ENCODE data around the gene CTIF.

Gene CTIF

DNA sequence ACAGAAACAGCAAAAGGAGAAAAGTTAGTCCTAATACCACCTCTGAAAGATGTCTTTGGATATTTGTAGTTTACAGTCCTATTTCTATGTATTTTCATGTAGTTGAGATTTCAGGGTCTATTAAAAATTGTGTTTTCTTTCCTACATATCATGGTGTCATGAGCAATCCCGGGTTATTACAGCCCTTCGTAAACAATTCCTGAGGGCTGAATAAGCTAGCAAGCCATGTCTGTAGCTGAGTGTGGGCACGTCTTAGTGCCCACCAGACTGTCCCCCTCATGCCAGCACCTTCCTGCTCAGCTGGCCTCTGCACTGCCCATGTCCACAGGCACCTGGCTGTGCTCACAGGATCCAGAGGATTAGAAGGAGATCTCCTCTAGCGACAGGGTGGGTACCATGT is 60.6 kb downstream of the CTIF start:
- Mint-ChIP-seq H3K4me1 (peaks cover 58% of the 10 kb centered on the region), H3K27me3 (ENCODE audit: low read depth, poor library complexity) (peaks cover 3% of the 10 kb centered on the region), H3K27ac (no peak overlapping the region), H3K4me3 (no peak overlapping the region), H3K36me3 (ENCODE audit: low read depth) (peaks cover 14% of the 10 kb centered on the region), H3K9me3 (no peaks in the 10 kb centered on the region)
- no peak for TF ChIP-seq CTCF (IDR thresholded peaks at IDR 0.05)
- DNase-seq, result no peak

DNA sequence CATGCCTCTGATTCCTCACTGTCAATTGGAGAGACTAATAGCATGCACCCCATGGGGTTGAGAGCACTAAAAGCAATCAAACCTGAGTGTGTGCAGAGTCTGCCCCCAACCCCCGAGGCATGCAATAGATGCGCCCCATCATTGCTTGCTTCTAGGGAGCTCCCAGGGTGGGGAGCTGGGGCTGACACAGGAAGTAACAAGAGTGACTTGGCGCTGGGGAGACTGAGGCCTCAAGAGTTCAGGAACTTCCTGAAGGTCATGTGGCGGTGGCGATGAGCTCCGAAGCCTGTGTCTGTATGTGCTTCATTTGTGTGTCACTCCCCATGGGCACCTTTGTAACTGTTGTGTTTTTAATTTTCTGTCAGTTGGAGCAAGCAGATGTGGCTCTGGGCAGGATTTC is 61.2 kb downstream of the CTIF start:
- peaks cover 3% of the 10 kb centered on the region for H3K27me3 Mint-ChIP-seq (ENCODE audit: low read depth, poor library complexity)
- peaks cover 53% of the 10 kb centered on the region for H3K4me1 Mint-ChIP-seq
- H3K27ac Mint-ChIP-seq, result peak overlapping the region; percentile 92
- H3K9me3 Mint-ChIP-seq, result no peaks in the 10 kb centered on the region
- H3K36me3 Mint-ChIP-seq (ENCODE audit: low read depth), result peaks cover 14% of the 10 kb centered on the region
- DNase-seq, result no peak
- H3K4me3 Mint-ChIP-seq, result no peak overlapping the region
- no peak for TF ChIP-seq CTCF (IDR thresholded peaks at IDR 0.05)

- Mint-ChIP-seq H3K4me3 (peak overlapping the region; percentile 15), H3K36me3 (ENCODE audit: low read depth) (peaks cover 13% of the 10 kb centered on the region), H3K27ac (peak overlapping the region; percentile 92), H3K27me3 (ENCODE audit: low read depth, poor library complexity) (peaks cover 3% of the 10 kb centered on the region), H3K4me1 (peaks cover 58% of the 10 kb centered on the region), H3K9me3 (no peaks in the 10 kb centered on the region)
- TF ChIP-seq CTCF (IDR thresholded peaks at IDR 0.05), result no peak
- no peak for DNase-seq
These were observed 61.7 kb downstream of the CTIF start for GRCh38 chr18:48600456-48601090.

DNA sequence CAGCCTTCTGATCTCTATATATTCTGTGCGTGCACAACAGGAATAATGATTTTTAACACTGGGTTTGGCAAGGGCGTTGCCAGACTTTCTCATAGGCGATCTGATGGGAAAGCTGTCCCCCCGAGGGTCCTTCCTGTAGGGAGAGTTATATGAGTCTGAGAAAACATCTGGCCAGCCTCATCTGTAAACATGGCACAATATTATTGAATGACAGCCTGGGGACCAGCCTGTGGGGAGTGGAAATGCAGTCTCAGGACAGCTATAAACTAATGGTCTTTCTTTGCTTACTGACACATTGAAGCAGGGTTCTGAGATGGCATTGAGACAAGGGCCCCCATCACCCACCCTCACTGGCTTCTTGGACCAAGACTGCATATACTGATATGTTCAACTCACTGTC is 62.5 kb downstream of the CTIF start:
- Mint-ChIP-seq H3K27ac (peak overlapping the region; percentile 92), H3K9me3 (no peaks in the 10 kb centered on the region), H3K4me1 (peaks cover 62% of the 10 kb centered on the region), H3K4me3 (peak overlapping the region; percentile 5), H3K36me3 (ENCODE audit: low read depth) (peaks cover 5% of the 10 kb centered on the region), H3K27me3 (ENCODE audit: low read depth, poor library complexity) (peaks cover 6% of the 10 kb centered on the region)
- TF ChIP-seq CTCF (IDR thresholded peaks at IDR 0.05), result no peak
- no peak for DNase-seq

DNA sequence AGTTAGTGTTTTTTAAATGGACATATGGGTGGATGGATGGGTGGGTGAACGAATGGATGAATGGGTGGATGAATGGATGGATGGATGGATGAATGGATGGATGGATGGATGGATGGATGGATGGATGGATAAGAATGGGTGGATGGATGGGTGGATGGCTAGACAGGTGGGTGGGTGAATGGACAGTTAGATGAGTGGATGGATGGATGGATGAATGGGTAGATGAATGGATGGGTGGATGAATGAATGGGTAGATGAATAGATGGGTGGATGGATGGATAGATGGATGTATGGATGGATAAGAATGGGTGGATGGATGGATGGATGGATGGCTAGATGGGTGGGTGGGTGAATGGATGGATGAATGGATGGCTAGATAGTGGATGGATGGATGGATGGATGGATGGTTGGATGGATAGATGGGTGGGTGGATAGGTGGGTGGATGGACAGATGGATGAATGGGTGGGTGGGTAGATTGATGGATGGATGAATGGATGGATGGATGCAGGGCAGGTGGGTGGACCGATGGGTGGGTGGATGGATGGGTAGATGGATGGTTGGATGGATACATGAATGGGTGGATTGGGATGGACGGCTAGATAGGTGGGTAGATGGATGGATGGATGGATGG is 64.0 kb downstream of the CTIF start:
- no peaks in the 10 kb centered on the region for H3K36me3 Mint-ChIP-seq (ENCODE audit: low read depth)
- no peak for DNase-seq
- no peaks in the 10 kb centered on the region for H3K9me3 Mint-ChIP-seq
- no peak overlapping the region for H3K27ac Mint-ChIP-seq
- H3K27me3 Mint-ChIP-seq (ENCODE audit: low read depth, poor library complexity), result peaks cover 6% of the 10 kb centered on the region
- H3K4me3 Mint-ChIP-seq, result no peak overlapping the region
- peaks cover 69% of the 10 kb centered on the region for H3K4me1 Mint-ChIP-seq
- no peak for TF ChIP-seq CTCF (IDR thresholded peaks at IDR 0.05)

GRCh38 chr18:48605408-48605845 is 66.6 kb downstream of the CTIF start:
- Mint-ChIP-seq H3K9me3 (no peaks in the 10 kb centered on the region), H3K4me1 (peaks cover 53% of the 10 kb centered on the region), H3K27ac (peak overlapping the region; percentile 47), H3K4me3 (no peak overlapping the region), H3K27me3 (ENCODE audit: low read depth, poor library complexity) (peaks cover 6% of the 10 kb centered on the region), H3K36me3 (ENCODE audit: low read depth) (no peaks in the 10 kb centered on the region)
- TF ChIP-seq CTCF (IDR thresholded peaks at IDR 0.05), result peak; percentile 30
- peak; percentile 47 for DNase-seq
